Mucosa of stomach (tissue), 1 donor: ENCODE measurements around the gene HSD17B8.
"Not testable (repeated sequence)": the region's sequence is repeated elsewhere in the genome, so short reads cannot be mapped to it uniquely, and the experiment has no call there.

Experiments
- H3K27me3 ChIP-seq: one replicate; pipeline ENCODE4 v1.7.0; 2013; ENCODE audit warnings: mild to moderate bottlenecking, low read length; ENCODE audit not compliant: control insufficient read depth, insufficient read depth
- H3K36me3 ChIP-seq: one replicate; pipeline ENCODE4 v1.7.0; 2013; ENCODE audit warnings: low read length; ENCODE audit not compliant: control insufficient read depth, insufficient read depth
- H3K4me1 ChIP-seq: one replicate; pipeline ENCODE4 v1.7.0; 2013; ENCODE audit warnings: mild to moderate bottlenecking, low read length; ENCODE audit not compliant: control insufficient read depth, insufficient read depth
- H3K4me3 ChIP-seq: one replicate; pipeline ENCODE4 v1.7.0; 2013; ENCODE audit warnings: low read length
- H3K9ac ChIP-seq: one replicate; pipeline ENCODE4 v1.7.0; 2013; ENCODE audit warnings: mild to moderate bottlenecking, low read length, moderate library complexity
- H3K9me3 ChIP-seq: one replicate; pipeline ENCODE4 v1.7.0; 2013; ENCODE audit warnings: mild to moderate bottlenecking, low read length, moderate library complexity; ENCODE audit not compliant: control insufficient read depth
- donor health status: Pancreatic carcinoma.

HSD17B8 gene

DNA sequence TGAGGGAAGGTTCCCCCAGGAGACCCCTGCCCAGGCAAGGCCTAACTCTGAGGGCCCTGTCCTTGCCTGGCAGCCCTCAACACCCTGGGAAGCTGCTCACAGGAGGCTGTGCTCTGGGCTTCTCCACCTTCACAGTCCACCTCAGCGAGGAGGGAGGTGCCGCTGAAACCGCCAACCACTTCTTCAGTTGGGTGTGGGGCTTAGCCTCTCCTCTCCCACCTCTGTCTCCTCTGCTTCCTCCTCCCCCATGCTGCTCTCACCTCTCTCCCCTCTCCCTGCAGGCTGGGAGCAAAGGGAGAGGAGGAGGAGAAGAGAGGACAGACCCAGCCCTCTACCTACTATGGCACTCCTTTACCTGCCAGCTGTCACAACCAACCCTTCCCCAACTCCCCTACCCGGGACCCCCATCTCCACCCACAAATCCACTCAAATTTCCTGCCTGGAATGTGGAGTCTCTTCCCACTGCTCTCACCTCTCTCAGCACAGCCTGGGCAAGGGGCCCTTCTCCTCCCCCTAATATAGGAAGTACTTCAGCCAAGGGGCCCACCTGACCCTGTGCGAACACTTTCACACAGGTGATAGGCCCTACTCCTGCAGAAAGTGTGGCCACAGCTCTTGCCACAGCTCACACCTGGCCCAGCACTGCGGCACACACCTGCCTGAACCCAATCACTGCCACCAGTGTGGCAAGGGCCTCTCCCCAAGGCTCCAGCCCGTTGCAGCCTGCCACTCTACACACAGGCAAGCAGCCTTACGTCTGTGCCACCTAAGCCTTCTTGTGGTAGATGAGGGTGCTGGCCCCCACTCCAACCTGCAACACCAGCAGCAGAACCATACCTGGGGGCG, 11.0 kb downstream of the HSD17B8 start:
- Histone ChIP-seq H3K36me3 (no peaks in the 10 kb centered on the region), H3K9ac (no peak overlapping the region), H3K4me1 (peaks cover 13% of the 10 kb centered on the region), H3K27me3 (peaks cover 19% of the 10 kb centered on the region), H3K4me3 (no peak overlapping the region), H3K9me3 (no peaks in the 10 kb centered on the region)

DNA sequence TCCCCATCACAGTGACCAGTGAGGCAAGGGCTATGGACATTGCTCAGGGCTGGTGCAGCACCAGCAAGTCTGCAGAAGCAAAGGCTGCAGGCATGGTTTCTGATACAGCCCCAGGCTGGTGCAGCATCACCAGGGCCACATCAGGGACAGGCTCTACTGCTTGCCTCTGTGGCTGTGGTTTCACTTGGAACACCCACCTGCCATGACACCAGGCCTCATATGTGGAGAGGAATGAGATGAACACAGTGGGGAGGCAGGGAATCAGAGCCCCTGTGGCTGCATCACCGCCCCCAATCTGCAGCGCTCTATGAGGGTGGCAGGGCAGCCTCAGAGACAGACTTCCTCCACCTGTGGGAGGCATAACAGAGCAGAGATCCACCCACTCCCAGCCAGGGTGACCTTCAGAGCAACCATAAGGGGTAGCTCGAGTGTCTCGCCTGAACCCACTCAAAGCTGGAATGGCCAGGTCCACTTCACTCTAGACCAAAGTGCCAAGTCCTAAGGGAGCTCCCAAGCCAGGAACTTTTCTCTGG, 11.7 kb downstream of the HSD17B8 start:
- no peak overlapping the region for H3K9ac ChIP-seq
- peaks cover 13% of the 10 kb centered on the region for H3K4me1 ChIP-seq
- H3K9me3 ChIP-seq = no peaks in the 10 kb centered on the region
- peaks cover 19% of the 10 kb centered on the region for H3K27me3 ChIP-seq
- no peaks in the 10 kb centered on the region for H3K36me3 ChIP-seq
- no peak overlapping the region for H3K4me3 ChIP-seq

DNA sequence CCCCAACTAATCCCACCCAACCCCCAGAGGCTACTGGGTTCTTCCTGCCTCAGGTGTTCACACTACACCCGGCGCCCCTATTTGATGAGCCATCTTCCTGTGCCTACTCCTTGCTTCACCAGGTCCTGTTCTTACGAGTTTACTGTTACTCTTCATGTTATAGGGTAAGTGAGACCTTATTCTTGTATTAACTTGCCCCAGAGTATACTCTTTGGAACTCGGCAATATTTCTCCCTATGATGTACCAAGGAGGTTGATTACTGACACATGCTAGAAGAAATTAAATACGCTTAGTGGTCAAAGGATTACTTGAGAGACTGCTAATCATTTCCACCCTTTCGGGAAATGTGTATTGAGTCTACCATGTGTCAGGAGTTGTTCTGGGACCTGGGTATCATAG, 12.8 kb downstream of the HSD17B8 start:
- Histone ChIP-seq H3K36me3 (no peaks in the 10 kb centered on the region), H3K4me1 (peaks cover 13% of the 10 kb centered on the region), H3K4me3 (no peak overlapping the region), H3K27me3 (peaks cover 19% of the 10 kb centered on the region), H3K9me3 (no peaks in the 10 kb centered on the region), H3K9ac (no peak overlapping the region)

- no peaks in the 10 kb centered on the region for H3K9me3 ChIP-seq
- H3K27me3 ChIP-seq = peaks cover 16% of the 10 kb centered on the region
- no peaks in the 10 kb centered on the region for H3K36me3 ChIP-seq
- H3K4me3 ChIP-seq = no peak overlapping the region
- H3K9ac ChIP-seq = no peak overlapping the region
- H3K4me1 ChIP-seq = peaks cover 12% of the 10 kb centered on the region
Measured at GRCh38 chr6:33217681-33218080, 13.2 kb downstream of the HSD17B8 start.

GRCh38 chr6:33226503-33227120, 22.2 kb downstream of the HSD17B8 start:
- not testable (repeated sequence) for H3K9ac ChIP-seq, H3K36me3 ChIP-seq, H3K9me3 ChIP-seq, H3K4me1 ChIP-seq, H3K27me3 ChIP-seq, H3K4me3 ChIP-seq

DNA sequence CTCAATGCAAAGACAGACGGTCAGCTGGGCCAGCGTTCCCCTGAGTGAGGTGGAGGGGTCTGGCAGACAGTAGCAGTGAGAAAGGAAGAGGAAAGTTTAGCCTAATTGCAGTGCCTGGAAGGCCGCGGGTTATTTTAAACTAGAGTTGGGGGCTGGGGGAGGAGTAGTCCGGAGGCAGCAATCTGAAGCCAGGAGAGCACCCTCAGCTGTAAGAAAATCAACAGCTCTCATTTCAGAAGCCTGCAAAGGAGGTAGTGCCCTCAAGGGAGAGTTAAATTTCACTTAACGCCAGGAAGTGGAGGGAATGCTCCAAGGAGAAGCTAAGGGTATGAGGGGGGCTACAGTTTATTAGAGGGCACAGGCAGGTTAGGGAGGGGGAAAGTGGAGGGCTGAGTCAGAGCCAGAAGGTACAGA, 30.8 kb downstream of the HSD17B8 start:
- Histone ChIP-seq H3K4me3 (no peak overlapping the region), H3K9ac (no peak overlapping the region), H3K4me1 (no peaks in the 10 kb centered on the region), H3K9me3 (no peaks in the 10 kb centered on the region), H3K27me3 (peaks cover 13% of the 10 kb centered on the region), H3K36me3 (no peaks in the 10 kb centered on the region)

- no peak overlapping the region for H3K9ac ChIP-seq
Measured at GRCh38 chr6:33236328-33236727, 31.9 kb downstream of the HSD17B8 start.

GRCh38 chr6:33236852-33237251, 32.4 kb downstream of the HSD17B8 start:
- Histone ChIP-seq H3K9ac (no peak overlapping the region), H3K27me3 (peaks cover 13% of the 10 kb centered on the region), H3K4me1 (no peaks in the 10 kb centered on the region), H3K9me3 (no peaks in the 10 kb centered on the region), H3K36me3 (no peaks in the 10 kb centered on the region), H3K4me3 (no peak overlapping the region)

More at GRCh38 chr6:33236328-33236727, 31.9 kb downstream of the HSD17B8 start:
- Histone ChIP-seq H3K9me3 (no peaks in the 10 kb centered on the region), H3K4me3 (no peak overlapping the region), H3K27me3 (peaks cover 13% of the 10 kb centered on the region), H3K36me3 (no peaks in the 10 kb centered on the region), H3K4me1 (no peaks in the 10 kb centered on the region)

DNA sequence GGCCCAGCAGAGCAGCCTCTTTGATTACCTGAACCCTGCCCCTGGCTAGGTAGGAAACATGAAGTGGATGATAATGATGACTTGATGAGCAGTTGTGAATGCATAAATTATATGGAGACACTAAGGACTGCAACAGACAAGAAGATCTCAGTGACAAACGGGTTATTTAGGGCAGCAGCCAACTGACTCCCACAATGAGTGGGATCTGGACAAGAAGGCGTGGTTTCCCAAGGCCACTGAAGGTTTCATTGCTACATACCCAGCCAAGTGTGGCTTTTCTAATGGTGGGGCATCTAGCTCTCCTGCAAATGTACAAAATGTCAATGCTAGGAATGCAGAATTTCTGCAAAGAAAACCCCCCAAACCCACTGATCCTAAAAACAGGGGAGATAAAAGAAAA, 33.3 kb downstream of the HSD17B8 start:
- Histone ChIP-seq H3K4me3 (no peak overlapping the region), H3K36me3 (no peaks in the 10 kb centered on the region), H3K27me3 (peaks cover 9% of the 10 kb centered on the region), H3K9me3 (no peaks in the 10 kb centered on the region), H3K4me1 (no peaks in the 10 kb centered on the region), H3K9ac (no peak overlapping the region)

DNA sequence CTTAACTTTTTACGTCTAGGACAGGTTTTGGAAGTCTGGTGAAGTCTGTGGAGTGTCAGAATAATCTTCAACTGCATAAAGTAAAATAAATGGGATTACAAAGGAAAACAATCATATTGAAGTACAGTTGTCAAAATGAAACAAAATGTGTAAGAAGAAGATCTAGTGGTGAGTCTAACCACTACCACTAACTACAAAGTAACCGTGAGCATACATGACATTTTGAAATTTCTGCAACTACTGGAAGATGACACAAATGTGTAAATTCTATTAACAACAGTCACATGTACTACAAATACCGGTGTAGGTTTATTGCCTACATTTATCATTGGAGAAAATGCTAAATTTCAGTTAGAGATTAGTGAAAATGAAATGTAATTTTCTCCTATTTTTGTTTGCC, 37.5 kb downstream of the HSD17B8 start:
- H3K4me1 ChIP-seq = no peaks in the 10 kb centered on the region
- H3K9me3 ChIP-seq = no peaks in the 10 kb centered on the region
- H3K36me3 ChIP-seq = no peaks in the 10 kb centered on the region
- H3K9ac ChIP-seq = no peak overlapping the region
- no peak overlapping the region for H3K4me3 ChIP-seq
- H3K27me3 ChIP-seq = no peaks in the 10 kb centered on the region

DNA sequence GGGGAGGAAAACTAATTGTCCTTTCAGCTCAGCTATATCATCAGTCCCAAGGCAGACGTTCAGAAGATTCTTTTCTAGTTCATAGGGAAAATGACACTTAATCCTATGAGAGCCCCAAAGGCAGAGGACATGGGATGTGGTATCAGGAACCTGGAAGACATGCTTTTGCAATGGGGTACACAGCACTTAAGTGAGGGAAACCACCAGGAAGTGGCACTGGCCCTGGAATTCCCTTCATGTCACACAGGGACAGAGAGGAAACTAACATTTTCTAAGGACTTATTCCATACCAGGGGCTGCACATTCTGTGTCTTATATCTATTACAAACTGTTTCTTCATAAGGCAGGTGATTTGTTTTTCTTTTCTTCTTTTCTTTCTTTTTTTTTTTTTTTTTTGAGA, 39.0 kb downstream of the HSD17B8 start:
- no peaks in the 10 kb centered on the region for H3K9me3 ChIP-seq
- peaks cover 6% of the 10 kb centered on the region for H3K4me1 ChIP-seq
- H3K9ac ChIP-seq = no peak overlapping the region
- no peaks in the 10 kb centered on the region for H3K36me3 ChIP-seq
- no peaks in the 10 kb centered on the region for H3K27me3 ChIP-seq
- H3K4me3 ChIP-seq = no peak overlapping the region

DNA sequence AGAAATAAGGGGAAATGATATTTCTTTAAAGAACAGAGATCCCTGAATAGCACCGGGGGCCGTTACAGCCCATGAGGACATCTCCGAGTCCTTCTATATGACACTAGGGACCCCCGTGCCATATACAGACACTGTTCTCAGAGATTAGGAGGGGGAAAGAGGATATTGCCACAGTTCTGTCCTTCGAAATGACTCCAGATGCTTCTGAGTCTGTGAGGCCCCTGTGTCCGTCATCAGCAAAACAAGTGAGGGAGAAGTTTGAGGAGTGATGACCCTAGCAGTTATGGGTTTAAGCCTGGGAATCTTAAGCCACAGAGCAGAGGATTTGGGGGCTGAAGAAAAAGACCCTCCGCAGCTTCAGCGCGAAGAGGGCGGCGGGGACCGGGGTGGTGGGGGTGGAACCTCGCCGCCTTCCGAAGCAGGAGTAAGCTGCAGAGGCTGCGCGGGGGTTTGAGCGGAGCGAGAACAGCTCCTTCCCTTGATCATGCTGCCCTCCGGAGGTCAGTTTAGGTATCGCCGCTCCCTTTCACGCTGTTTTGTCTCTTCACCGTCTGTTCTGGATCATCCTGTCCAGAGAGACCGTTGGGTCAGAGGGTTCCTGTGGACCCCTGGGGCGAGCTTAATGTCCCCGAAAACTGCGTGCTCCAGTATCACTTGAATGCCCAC, 43.7 kb downstream of the HSD17B8 start:
- H3K36me3 ChIP-seq = no peaks in the 10 kb centered on the region
- no peaks in the 10 kb centered on the region for H3K27me3 ChIP-seq
- H3K9ac ChIP-seq = peak overlapping the region; percentile 50
- H3K4me1 ChIP-seq = peaks cover 25% of the 10 kb centered on the region
- H3K4me3 ChIP-seq = peak overlapping the region; percentile 56
- H3K9me3 ChIP-seq = no peaks in the 10 kb centered on the region
